ENCODE results near the gene APEX2.

Gene APEX2

GRCh38 chrX:54991706-54992105, 8.5 kb upstream of the APEX2 start:
- Histone ChIP-seq H3K9me3 (no peaks in the 10 kb centered on the region), H4K20me1 (no peaks in the 10 kb centered on the region), H3K27me3 (peaks cover 85% of the 10 kb centered on the region), H3K36me3 (no peaks in the 10 kb centered on the region), H3K4me3 (no peak overlapping the region), H3K27ac (no peak overlapping the region), H3K4me2 (no peak overlapping the region), H3K4me1 (no peaks in the 10 kb centered on the region), H3K9ac (no peak overlapping the region)
- TF ChIP-seq Cebpa-rat (IDR thresholded peaks at IDR 0.05) = no peak

GRCh38 chrX:54992911-54993622, 7.1 kb upstream of the APEX2 start:
- no peak for TF ChIP-seq Cebpa-rat (IDR thresholded peaks at IDR 0.05)
- Histone ChIP-seq H3K36me3 (no peaks in the 10 kb centered on the region), H3K9me3 (no peaks in the 10 kb centered on the region), H3K4me2 (no peak overlapping the region), H3K4me1 (no peaks in the 10 kb centered on the region), H3K4me3 (no peak overlapping the region), H3K9ac (no peak overlapping the region), H3K27ac (no peak overlapping the region), H3K27me3 (peaks cover 94% of the 10 kb centered on the region), H4K20me1 (no peaks in the 10 kb centered on the region)

- no peaks in the 10 kb centered on the region for H3K36me3 ChIP-seq
- no peaks in the 10 kb centered on the region for H3K9me3 ChIP-seq
- TF ChIP-seq Cebpa-rat (IDR thresholded peaks at IDR 0.05) = no peak
- H3K27me3 ChIP-seq = peaks cover 97% of the 10 kb centered on the region
- H4K20me1 ChIP-seq = no peaks in the 10 kb centered on the region
- H3K27ac ChIP-seq = no peak within 1 kb of the TSS
- no peak within 1 kb of the TSS for H3K4me2 ChIP-seq
- H3K4me3 ChIP-seq = no peak within 1 kb of the TSS
- no peak within 1 kb of the TSS for H3K9ac ChIP-seq
- peaks cover under 1% of the 10 kb centered on the region; the same call in 1 of the 2 replicates for H3K4me1 ChIP-seq
Measured at GRCh38 chrX:54994099-54994498, 6.1 kb upstream of the APEX2 start, which contains the start of gene PFKFB1. PFKFB1 (minus strand) TSS chrX:54994188; CDS start chrX:54994007, 181 bp downstream.

- no peaks in the 10 kb centered on the region for H3K9me3 ChIP-seq
- H3K27ac ChIP-seq = no peak overlapping the region
- no peaks in the 10 kb centered on the region for H4K20me1 ChIP-seq
- H3K9ac ChIP-seq = no peak overlapping the region
- TF ChIP-seq Cebpa-rat (IDR thresholded peaks at IDR 0.05) = no peak
- no peaks in the 10 kb centered on the region for H3K36me3 ChIP-seq
- peaks cover 98% of the 10 kb centered on the region for H3K27me3 ChIP-seq
- peaks cover 5% of the 10 kb centered on the region; the same call in 1 of the 2 replicates for H3K4me1 ChIP-seq
- no peak overlapping the region for H3K4me2 ChIP-seq
- H3K4me3 ChIP-seq = no peak overlapping the region
Measured at GRCh38 chrX:54994668-54995351, 5.4 kb upstream of the APEX2 start.

GRCh38 chrX:54995621-54996020, 4.5 kb upstream of the APEX2 start:
- Histone ChIP-seq H3K4me2 (no peak overlapping the region), H3K4me3 (no peak overlapping the region), H3K4me1 (peaks cover 5% of the 10 kb centered on the region; the same call in 1 of the 2 replicates), H4K20me1 (no peaks in the 10 kb centered on the region), H3K9me3 (no peaks in the 10 kb centered on the region), H3K9ac (no peak overlapping the region), H3K27me3 (peaks cover 100% of the 10 kb centered on the region), H3K36me3 (no peaks in the 10 kb centered on the region), H3K27ac (no peak overlapping the region)
- TF ChIP-seq Cebpa-rat (IDR thresholded peaks at IDR 0.05) = no peak

GRCh38 chrX:55004231-55004630, 4.1 kb downstream of the APEX2 start:
- H3K27ac ChIP-seq = no peak overlapping the region
- no peaks in the 10 kb centered on the region for H3K9me3 ChIP-seq
- no peak for TF ChIP-seq Cebpa-rat (IDR thresholded peaks at IDR 0.05)
- peaks cover 56% of the 10 kb centered on the region for H3K36me3 ChIP-seq
- no peak overlapping the region for H3K4me3 ChIP-seq
- H3K9ac ChIP-seq = no peak overlapping the region
- H3K4me2 ChIP-seq = no peak overlapping the region
- peaks cover 10% of the 10 kb centered on the region; the same call in 1 of the 2 replicates for H3K4me1 ChIP-seq
- 0 out of 2 replicates have a peak, but pooled peaks cover 4% of the 10 kb centered on the region for H4K20me1 ChIP-seq
- H3K27me3 ChIP-seq = peaks cover 86% of the 10 kb centered on the region

GRCh38 chrX:55005256-55005655, 5.1 kb downstream of the APEX2 start:
- peaks cover 9% of the 10 kb centered on the region; the same call in 1 of the 2 replicates for H4K20me1 ChIP-seq
- H3K4me1 ChIP-seq = 0 out of 2 replicates have a peak, but pooled peaks cover 7% of the 10 kb centered on the region
- H3K27me3 ChIP-seq = peaks cover 86% of the 10 kb centered on the region
- H3K9ac ChIP-seq = no peak overlapping the region
- no peak overlapping the region for H3K27ac ChIP-seq
- H3K9me3 ChIP-seq = no peaks in the 10 kb centered on the region
- TF ChIP-seq Cebpa-rat (IDR thresholded peaks at IDR 0.05) = no peak
- H3K4me3 ChIP-seq = no peak overlapping the region
- H3K36me3 ChIP-seq = peaks cover 56% of the 10 kb centered on the region
- H3K4me2 ChIP-seq = no peak overlapping the region

GRCh38 chrX:55006827-55007621, 6.9 kb downstream of the APEX2 start:
- Histone ChIP-seq H3K4me1 (no peaks in the 10 kb centered on the region), H3K27me3 (peaks cover 87% of the 10 kb centered on the region), H4K20me1 (peaks cover 6% of the 10 kb centered on the region; the same call in 1 of the 2 replicates), H3K36me3 (peaks cover 55% of the 10 kb centered on the region), H3K27ac (no peak overlapping the region), H3K4me3 (no peak overlapping the region), H3K9ac (no peak overlapping the region), H3K4me2 (no peak overlapping the region), H3K9me3 (no peaks in the 10 kb centered on the region)
- TF ChIP-seq Cebpa-rat (IDR thresholded peaks at IDR 0.05) = no peak

- Histone ChIP-seq H3K36me3 (peaks cover 48% of the 10 kb centered on the region), H4K20me1 (peaks cover 6% of the 10 kb centered on the region; the same call in 1 of the 2 replicates), H3K27ac (no peak overlapping the region), H3K4me3 (no peak overlapping the region), H3K9ac (no peak overlapping the region), H3K4me1 (no peaks in the 10 kb centered on the region), H3K9me3 (no peaks in the 10 kb centered on the region), H3K4me2 (no peak overlapping the region), H3K27me3 (peaks cover 86% of the 10 kb centered on the region)
- TF ChIP-seq Cebpa-rat (IDR thresholded peaks at IDR 0.05) = no peak
Measured at GRCh38 chrX:55007656-55008055, 7.5 kb downstream of the APEX2 start.

All from BLaER1 (cell line).